ENCODE data around the gene ALDH3B2. TPM values are rescaled to one million over a fixed set of nuclear protein-coding genes. Genes with fewer than 3 reads are reported as not detected.

Gene ALDH3B2
- total RNA-seq, 4 donors from 2014 or later, result 62.6 to 181 (median 120) TPM

GRCh38 chr11:67651976-67652781 lies 22.2 kb downstream of the ALDH3B2 start:
- no peak for TF ChIP-seq POLR2A (IDR thresholded peaks at IDR 0.05)
- TF ChIP-seq CTCF (IDR thresholded peaks at IDR 0.05), result no peak
- intact Hi-C loops (cut with DNase I), result no loop called here
- Histone ChIP-seq H3K36me3 (no peaks in the 10 kb centered on the region), H3K27me3 (peaks cover 0 to 33% (median 0%) of the 10 kb centered on the region in 4 donors), H3K4me3 (no peak overlapping the region), H3K9me3 (no peaks in the 10 kb centered on the region), H3K27ac (no peak overlapping the region), H3K4me1 (peaks cover 3 to 40% (median 7%) of the 10 kb centered on the region in 3 donors)
- no peak for DNase-seq
- WGBS, 2 donors, result 48 to 52% methylated on average over 12 to 13 of the region's 13 CpGs

- Histone ChIP-seq H3K36me3 (no peaks in the 10 kb centered on the region), H3K9me3 (no peaks in the 10 kb centered on the region), H3K27ac (peak overlapping the region in 2 of 4 donors; percentile 51 to 55), H3K27me3 (peaks cover 0 to 47% (median 0%) of the 10 kb centered on the region in 4 donors), H3K4me1 (peaks cover 0 to 29% (median 0%) of the 10 kb centered on the region in 3 donors), H3K4me3 (peak overlapping the region; percentile 33 to 67 (median 46))
- WGBS, 2 donors, result 76 to 80% methylated on average over 20 to 22 of the region's 22 CpGs
- TF ChIP-seq CTCF (IDR thresholded peaks at IDR 0.05) (no peak), POLR2A (IDR thresholded peaks at IDR 0.05) (no peak)
- intact Hi-C loops (cut with DNase I), result no loop called here
- no peak for DNase-seq
Measured at GRCh38 chr11:67649634-67650510, 24.6 kb downstream of the ALDH3B2 start.

- Histone ChIP-seq H3K36me3 (no peaks in the 10 kb centered on the region), H3K27ac (no peak overlapping the region), H3K4me1 (peaks cover 0 to 29% (median 0%) of the 10 kb centered on the region in 3 donors), H3K9me3 (peaks cover 0 to 2% (median 0%) of the 10 kb centered on the region in 3 donors), H3K4me3 (no peak overlapping the region), H3K27me3 (peaks cover 0 to 47% (median 0%) of the 10 kb centered on the region in 4 donors)
- intact Hi-C loops (cut with DNase I), result no loop called here
- TF ChIP-seq CTCF (IDR thresholded peaks at IDR 0.05) (no peak), POLR2A (IDR thresholded peaks at IDR 0.05) (no peak)
- no peak for DNase-seq
- 73 to 80% methylated on average over 3 to 5 of the region's 12 CpGs for WGBS, 2 donors
Measured at GRCh38 chr11:67648796-67649613, 25.4 kb downstream of the ALDH3B2 start.

GRCh38 chr11:67648140-67648795 lies 26.2 kb downstream of the ALDH3B2 start:
- 69% methylated on average over 3 of the region's 12 CpGs; no CpG with 5 or more reads in 1 of the 2 donors for WGBS, 2 donors
- Histone ChIP-seq H3K4me3 (no peak overlapping the region), H3K4me1 (peaks cover 0 to 29% (median 0%) of the 10 kb centered on the region in 3 donors), H3K27ac (no peak overlapping the region), H3K36me3 (no peaks in the 10 kb centered on the region), H3K9me3 (peaks cover 0 to 6% (median 0%) of the 10 kb centered on the region in 3 donors), H3K27me3 (peaks cover 0 to 47% (median 0%) of the 10 kb centered on the region in 4 donors)
- TF ChIP-seq CTCF (IDR thresholded peaks at IDR 0.05) (peak in 2 of 6 experiments; percentile 10 to 32), POLR2A (IDR thresholded peaks at IDR 0.05) (no peak)
- no peak for DNase-seq
- intact Hi-C loops (cut with DNase I), result no loop called here
